ENCODE results near the gene ADGRD1.

The ADGRD1 gene

GRCh38 chr12:131187602-131188001 lies 233.9 kb downstream of the ADGRD1 start:
- DNase-seq: no peak

DNA sequence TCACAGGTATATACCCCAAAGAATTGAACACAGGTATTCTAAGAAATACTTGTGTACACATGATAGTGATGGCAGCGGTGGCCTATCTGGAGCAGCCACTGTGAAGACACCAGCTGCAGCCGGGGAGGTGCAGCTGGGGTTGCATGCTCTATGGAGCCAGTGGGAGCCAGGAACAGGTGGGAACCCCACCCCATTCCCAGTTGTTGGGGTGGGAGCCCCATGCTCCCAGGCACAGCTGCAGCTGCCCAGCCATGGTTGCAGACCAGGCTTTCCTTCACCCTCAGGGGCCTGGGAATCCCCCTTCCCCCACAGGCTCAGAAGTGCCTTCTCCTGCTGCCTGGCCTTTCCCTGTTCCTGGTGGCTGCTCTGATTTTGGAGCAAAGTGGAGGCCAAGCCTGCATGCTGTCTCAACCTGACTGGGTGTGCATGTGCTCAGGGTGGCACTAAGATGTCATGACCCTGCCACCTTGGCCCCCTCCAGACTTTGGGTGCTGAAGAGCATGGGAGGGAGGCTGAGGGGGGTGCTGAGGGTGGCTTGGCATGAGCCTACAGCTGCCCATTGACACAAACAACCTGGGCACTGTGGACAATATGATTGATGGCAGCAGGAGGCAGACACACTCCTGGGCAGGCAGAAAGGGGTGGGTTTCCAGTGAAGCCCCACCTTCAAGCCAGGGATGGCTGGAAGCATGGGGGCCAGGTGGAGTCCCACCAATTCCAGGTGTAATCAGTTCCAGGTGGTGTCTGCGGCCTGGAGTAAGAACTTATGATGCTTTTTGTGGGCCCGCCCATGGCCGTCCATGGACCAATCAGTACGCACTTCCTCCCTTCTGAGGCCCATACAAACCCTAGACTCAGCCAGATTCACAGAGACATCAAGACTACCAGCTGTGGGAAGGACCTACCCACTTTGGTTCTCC lies 234.7 kb downstream of the ADGRD1 start:
- no peak for DNase-seq

GRCh38 chr12:131189781-131190180 lies 236.1 kb downstream of the ADGRD1 start:
- DNase-seq: no peak

- no peak for DNase-seq
Measured at GRCh38 chr12:131190965-131191364, 237.3 kb downstream of the ADGRD1 start.

All from stimulated activated CD4-positive, alpha-beta T cell treated with anti-CD3 and anti-CD28 coated beads, Interleukin-2, amount 100 ng/mL, for 24 hours (primary cell).